Muscle of leg (tissue), 11 donors: Measurements from ENCODE around the gene RAI14. TPM values are rescaled to one million over a fixed set of nuclear protein-coding genes. Genes with fewer than 3 reads are reported as not detected.

Experiments
- DNase-seq: peaks from one replicate; pipeline ENCODE4 v3.0.0; 2013
- H3K27ac ChIP-seq: one replicate; pipeline ENCODE4 v1.5.1; 2013; ENCODE audit warnings: mild to moderate bottlenecking, low read length, control low read depth
- H3K27me3 ChIP-seq: one replicate; pipeline ENCODE4 v1.6.1; 2013; ENCODE audit warnings: low read length; ENCODE audit not compliant: control insufficient read depth, insufficient read depth
- H3K36me3 ChIP-seq: one replicate; pipeline ENCODE4 v1.6.1; 2013; ENCODE audit warnings: low read length; ENCODE audit not compliant: control insufficient read depth, insufficient read depth
- H3K4me1 ChIP-seq: one replicate; pipeline ENCODE4 v1.6.1; 2013; ENCODE audit warnings: low read length; ENCODE audit not compliant: control insufficient read depth, insufficient read depth
- H3K4me3 ChIP-seq: one replicate; pipeline ENCODE4 v1.5.1; 2013; ENCODE audit warnings: low read length, control low read depth
- H3K9me3 ChIP-seq: replicated peaks from 2 replicates; pipeline ENCODE4 v1.6.1; 2013; ENCODE audit warnings: low read depth, low read length; ENCODE audit not compliant: control insufficient read depth
- WGBS: methylation state at CpG from one replicate; pipeline ENCODE4 v1.1.5; 2013; ENCODE audit warnings: missing lambda C conversion rate; ENCODE audit not compliant: insufficient coverage; 5-methylcytosine and 5-hydroxymethylcytosine counted together
- polyA plus RNA-seq, 8 donors: library from polyadenylated mRNA; unstranded; fragments of 120-200 nt; gene quantifications; one replicate each; pipeline versions ENCODE4 v1.2.1 to v1.2.3, GENCODE V29; 2013; ENCODE audit warnings: inconsistent platforms in 1 of 8, low replicate concordance in 1 of 8; ENCODE audit not compliant: insufficient read length in 8 of 8, insufficient read depth in 1 of 8
- total RNA-seq: library from RNA; stranded (reverse); fragments of 120-200 nt; gene quantifications from one replicate; pipeline ENCODE4 v1.2.4, GENCODE V29; 2013

The RAI14 gene
- total and polyA plus RNA-seq, 9 donors, result 15.7 to 40.4 (median 24.3) TPM

GRCh38 chr5:34708777-34709176 lies 52.6 kb downstream of the RAI14 start:
- no peaks in the 10 kb centered on the region for H3K9me3 ChIP-seq
- no peak overlapping the region for H3K27ac ChIP-seq
- H3K27me3 ChIP-seq, result no peaks in the 10 kb centered on the region
- no peak for DNase-seq
- WGBS, result no CpG with 5 or more reads among the region's 2 CpGs
- no peak overlapping the region for H3K4me3 ChIP-seq
- peaks cover 3% of the 10 kb centered on the region for H3K36me3 ChIP-seq
- peaks cover 11% of the 10 kb centered on the region for H3K4me1 ChIP-seq

GRCh38 chr5:34709861-34710673 lies 53.9 kb downstream of the RAI14 start:
- Histone ChIP-seq H3K27ac (peak overlapping the region; percentile 65), H3K4me1 (peaks cover 11% of the 10 kb centered on the region), H3K4me3 (no peak overlapping the region), H3K36me3 (peaks cover 3% of the 10 kb centered on the region), H3K27me3 (no peaks in the 10 kb centered on the region), H3K9me3 (no peaks in the 10 kb centered on the region)
- peak; percentile 69 for DNase-seq
- WGBS, result no CpG with 5 or more reads among the region's 6 CpGs

DNA sequence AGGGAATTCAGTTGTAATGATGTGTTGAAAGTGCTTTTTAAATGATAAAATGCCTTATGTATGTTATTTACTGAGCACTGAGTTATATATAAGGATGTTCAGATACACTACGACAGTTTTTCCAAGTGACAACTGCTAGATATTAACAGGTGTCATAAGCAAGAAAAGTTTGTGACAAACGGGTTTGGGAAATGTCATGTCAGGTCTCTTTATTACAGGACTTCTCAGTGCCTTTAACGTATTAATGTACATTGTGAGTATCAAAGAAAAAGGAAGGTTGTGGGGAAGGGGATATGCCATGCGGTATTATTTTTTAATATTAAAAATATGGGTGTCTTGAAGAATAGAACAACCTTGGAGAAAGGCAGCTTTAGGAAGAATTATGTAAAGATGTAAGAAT lies 56.4 kb downstream of the RAI14 start:
- H3K4me3 ChIP-seq, result no peak overlapping the region
- no peaks in the 10 kb centered on the region for H3K9me3 ChIP-seq
- no CpG with 5 or more reads among the region's 4 CpGs for WGBS
- H3K27me3 ChIP-seq, result no peaks in the 10 kb centered on the region
- DNase-seq, result no peak
- no peak overlapping the region for H3K27ac ChIP-seq
- H3K4me1 ChIP-seq, result peaks cover 12% of the 10 kb centered on the region
- peaks cover 3% of the 10 kb centered on the region for H3K36me3 ChIP-seq

DNA sequence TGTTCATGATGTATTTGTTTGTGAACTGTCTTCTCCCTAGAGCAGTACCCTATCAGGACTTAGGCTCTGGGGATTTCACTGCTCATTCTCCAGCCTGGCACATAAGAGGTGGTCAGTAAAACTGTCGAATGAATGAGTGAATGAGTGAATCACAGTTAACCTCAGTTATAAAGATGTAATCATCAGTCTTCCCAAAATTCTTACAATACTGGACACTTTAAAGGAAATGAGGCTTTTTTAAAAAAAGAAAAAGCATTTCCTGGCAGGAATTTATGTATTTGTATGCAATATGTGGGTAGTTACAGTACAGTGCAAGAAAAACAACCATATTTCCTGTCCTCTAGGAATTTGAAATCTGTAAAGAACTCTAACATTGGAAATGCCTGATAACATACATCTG lies 59.6 kb downstream of the RAI14 start:
- H3K4me1 ChIP-seq, result peaks cover 9% of the 10 kb centered on the region
- peaks cover 5% of the 10 kb centered on the region for H3K36me3 ChIP-seq
- no peak overlapping the region for H3K27ac ChIP-seq
- H3K27me3 ChIP-seq, result no peaks in the 10 kb centered on the region
- H3K9me3 ChIP-seq, result no peaks in the 10 kb centered on the region
- no CpG with 5 or more reads among the region's 1 CpG for WGBS
- DNase-seq, result peak; percentile 57
- no peak overlapping the region for H3K4me3 ChIP-seq

DNA sequence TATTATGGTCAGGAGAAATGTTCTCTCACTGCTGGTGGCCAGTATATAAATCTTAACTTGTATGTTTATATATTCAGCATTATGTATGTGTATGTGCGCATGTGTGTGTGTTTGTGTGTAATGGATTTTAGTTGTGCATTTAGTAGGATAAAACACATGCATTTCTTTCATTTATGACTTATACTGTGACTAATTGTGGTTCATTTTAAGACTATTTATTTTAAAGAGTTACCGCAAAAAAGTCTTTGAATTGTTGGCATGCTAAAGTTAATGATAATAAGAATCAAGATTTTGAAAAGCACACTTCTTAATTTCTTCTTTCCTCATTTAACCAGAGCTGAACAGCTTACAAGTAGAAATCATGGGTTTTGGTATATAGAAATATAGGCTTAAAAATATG lies 60.9 kb downstream of the RAI14 start:
- no peak overlapping the region for H3K4me3 ChIP-seq
- H3K36me3 ChIP-seq, result peaks cover 2% of the 10 kb centered on the region
- DNase-seq, result no peak
- no peaks in the 10 kb centered on the region for H3K9me3 ChIP-seq
- H3K4me1 ChIP-seq, result peaks cover 9% of the 10 kb centered on the region
- WGBS, result no CpG with 5 or more reads among the region's 2 CpGs
- H3K27ac ChIP-seq, result no peak overlapping the region
- H3K27me3 ChIP-seq, result no peaks in the 10 kb centered on the region

GRCh38 chr5:34717426-34718327 lies 61.5 kb downstream of the RAI14 start:
- H3K4me3 ChIP-seq, result no peak overlapping the region
- no peaks in the 10 kb centered on the region for H3K27me3 ChIP-seq
- H3K9me3 ChIP-seq, result no peaks in the 10 kb centered on the region
- H3K4me1 ChIP-seq, result peaks cover 9% of the 10 kb centered on the region
- DNase-seq, result peak; percentile 52
- peak overlapping the region; percentile 44 for H3K27ac ChIP-seq
- H3K36me3 ChIP-seq, result peaks cover 2% of the 10 kb centered on the region
- no CpG with 5 or more reads among the region's 9 CpGs for WGBS

DNA sequence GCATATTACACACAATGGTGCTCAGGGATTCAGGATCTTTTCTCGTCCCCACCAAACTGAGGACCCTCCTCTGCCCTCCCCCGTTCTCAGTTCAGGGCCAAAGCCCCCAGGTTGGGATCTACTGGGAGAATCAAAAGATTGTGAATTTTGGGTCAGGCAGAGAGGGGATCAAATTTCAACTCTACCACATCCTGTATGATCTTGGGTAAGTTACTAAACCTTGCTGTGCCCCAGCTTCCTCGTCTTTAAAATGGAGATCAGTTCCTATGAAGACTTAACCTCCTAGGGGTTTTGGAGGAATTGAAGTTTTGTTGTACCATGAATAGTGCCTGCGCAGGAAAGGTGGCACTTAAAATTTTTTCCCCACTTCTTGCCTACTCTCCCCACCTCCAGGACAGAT lies 62.4 kb downstream of the RAI14 start:
- Histone ChIP-seq H3K4me3 (no peak overlapping the region), H3K9me3 (no peaks in the 10 kb centered on the region), H3K27ac (no peak overlapping the region), H3K4me1 (peaks cover 9% of the 10 kb centered on the region), H3K36me3 (peaks cover 2% of the 10 kb centered on the region), H3K27me3 (no peaks in the 10 kb centered on the region)
- no peak for DNase-seq
- WGBS, result no CpG with 5 or more reads among the region's 4 CpGs

GRCh38 chr5:34719029-34719428 lies 62.9 kb downstream of the RAI14 start:
- Histone ChIP-seq H3K36me3 (peaks cover 2% of the 10 kb centered on the region), H3K27ac (no peak overlapping the region), H3K27me3 (no peaks in the 10 kb centered on the region), H3K4me1 (peaks cover 9% of the 10 kb centered on the region), H3K4me3 (no peak overlapping the region), H3K9me3 (no peaks in the 10 kb centered on the region)
- 51% methylated on average over 4 of the region's 8 CpGs for WGBS
- no peak for DNase-seq

GRCh38 chr5:34721327-34721726 lies 65.2 kb downstream of the RAI14 start:
- DNase-seq, result no peak
- Histone ChIP-seq H3K4me3 (no peak overlapping the region), H3K27ac (no peak overlapping the region), H3K9me3 (no peaks in the 10 kb centered on the region), H3K4me1 (peaks cover 7% of the 10 kb centered on the region), H3K36me3 (peaks cover 2% of the 10 kb centered on the region), H3K27me3 (no peaks in the 10 kb centered on the region)
- 100% methylated on average over 1 of the region's 3 CpGs for WGBS

DNA sequence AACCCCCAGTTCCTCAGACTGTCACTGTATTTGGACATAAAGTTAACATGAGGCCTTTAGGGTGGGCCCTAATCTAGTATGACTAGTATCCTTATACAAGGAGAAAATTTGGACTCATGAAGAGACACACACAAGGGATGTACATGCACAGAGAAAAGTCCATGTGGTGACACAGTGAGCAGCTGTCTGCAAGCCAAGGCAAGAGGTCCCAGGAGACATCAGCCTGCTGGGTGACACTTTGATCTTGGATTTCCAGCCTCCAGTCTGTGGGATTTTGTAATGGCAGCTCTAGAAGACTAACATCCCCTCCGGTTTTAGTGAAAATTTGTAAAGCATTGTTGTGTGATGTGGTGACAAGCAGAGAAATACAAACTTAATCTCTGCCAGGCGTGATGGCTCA lies 66.1 kb downstream of the RAI14 start:
- no peaks in the 10 kb centered on the region for H3K27me3 ChIP-seq
- H3K27ac ChIP-seq, result no peak overlapping the region
- no peak overlapping the region for H3K4me3 ChIP-seq
- 70% methylated on average over 2 of the region's 2 CpGs for WGBS
- peaks cover 7% of the 10 kb centered on the region for H3K4me1 ChIP-seq
- H3K36me3 ChIP-seq, result peaks cover 2% of the 10 kb centered on the region
- no peaks in the 10 kb centered on the region for H3K9me3 ChIP-seq
- no peak for DNase-seq
